PC-3 (cell line): ENCODE data around the gene HINT1. TPM values are rescaled to one million over a fixed set of nuclear protein-coding genes. Genes with fewer than 3 reads are reported as not detected.

Experiments used
- ATAC-seq: fragments of 200-7000 bp; cut with Tn5 transposase; 2 replicates; pipeline ENCODE4 v1.9.1; 2020; ENCODE audit warnings: mild to moderate bottlenecking, moderate library complexity
- BruUV-seq: library from RNA; stranded (reverse); fragments of 400-500 nt; replicated peaks from 2 replicates; lab custom pipeline; 2021; lab: Mats Ljungman, UMichigan
- CTCF ChIA-PET: fragments of 300-600 bp; sonication (Branson Sonifier 250); formaldehyde crosslinking; loops from one replicate; lab custom pipeline; 2022; ENCODE audit warnings: antibody characterized with exemption; lab: Charles Lee
- POLR2A ChIA-PET: fragments of 300-600 bp; sonication (Branson Sonifier 250); formaldehyde crosslinking; loops from one replicate; lab custom pipeline; 2022; ENCODE audit warnings: antibody characterized with exemption; ENCODE audit not compliant: unreplicated experiment; lab: Charles Lee
- DNase-seq: peaks from one replicate; pipeline ENCODE4 v3.0.0-alpha.2; 2015
- H2AFZ ChIP-seq: fragments of 300-600 bp; sonication (generic); 2 replicates; pipeline ENCODE4 v1.6.0; 2016; ENCODE audit warnings: antibody characterized with exemption, low read length
- H3F3A ChIP-seq: fragments of 300-600 bp; sonication (generic); one replicate; pipeline ENCODE4 v1.6.0; 2017; ENCODE audit warnings: antibody characterized with exemption, low read length, control low read depth, mild to moderate bottlenecking; ENCODE audit not compliant: unreplicated experiment
- H3K27ac ChIP-seq: fragments of 300-600 bp; sonication (generic); 2 replicates; pipeline ENCODE4 v1.5.1; 2016; ENCODE audit warnings: mild to moderate bottlenecking, low read length
- H3K27me3 ChIP-seq: fragments of 300-600 bp; sonication (generic); 2 replicates; pipeline ENCODE4 v1.6.1; 2016; ENCODE audit warnings: low read length, mixed read lengths
- H3K36me3 ChIP-seq: fragments of 300-600 bp; sonication (generic); 2 replicates; pipeline ENCODE4 v1.6.1; 2016; ENCODE audit warnings: low read depth, mixed run types, low read length, mixed read lengths
- H3K4me1 ChIP-seq: fragments of 300-600 bp; sonication (generic); 2 replicates; pipeline ENCODE4 v1.5.1; 2016; ENCODE audit warnings: low read length; ENCODE audit not compliant: insufficient read depth
- H3K4me2 ChIP-seq: fragments of 300-600 bp; sonication (generic); 2 replicates; pipeline ENCODE4 v1.6.0; 2016; ENCODE audit warnings: low read length
- H3K4me3 ChIP-seq: fragments of 300-600 bp; sonication (generic); 2 replicates; pipeline ENCODE4 v1.5.1; 2016; ENCODE audit warnings: mild to moderate bottlenecking, low read length, mixed read lengths
- H3K79me2 ChIP-seq: fragments of 300-600 bp; sonication (generic); 2 replicates; pipeline ENCODE4 v1.6.1; 2017; ENCODE audit warnings: low read length, mixed read lengths
- H3K9ac ChIP-seq: fragments of 300-600 bp; sonication (generic); 2 replicates; pipeline ENCODE4 v1.6.0; 2016; ENCODE audit warnings: mild to moderate bottlenecking, low read length
- H3K9me2 ChIP-seq: fragments of 300-600 bp; sonication (generic); replicated peaks from 2 replicates; pipeline ENCODE4 v1.6.1; 2016; ENCODE audit warnings: mixed run types, low read length, mixed read lengths
- H3K9me3 ChIP-seq: fragments of 300-600 bp; sonication (generic); 2 replicates; pipeline ENCODE4 v1.6.1; 2016; ENCODE audit warnings: low read length, mixed read lengths
- H4K20me1 ChIP-seq: fragments of 300-600 bp; sonication (generic); 2 replicates; pipeline ENCODE4 v1.6.1; 2016; ENCODE audit warnings: low read length, mixed read lengths
- CTCF ChIP-seq: fragments of 300-600 bp; sonication (generic); conservative IDR thresholded peaks from 2 replicates; pipeline ENCODE4 v1.5.1; 2017; ENCODE audit warnings: antibody characterized with exemption, low read depth, mild to moderate bottlenecking, low read length
- EZH2 ChIP-seq: fragments of 300-600 bp; sonication (generic); IDR thresholded peaks from one replicate; pipeline ENCODE4 v1.6.1; 2017; ENCODE audit warnings: antibody characterized with exemption, mild to moderate bottlenecking, low read length; ENCODE audit not compliant: unreplicated experiment
- EZH2phosphoT487 ChIP-seq: fragments of 300-600 bp; sonication (generic); IDR thresholded peaks from 2 replicates; pipeline ENCODE4 v1.6.1; 2018; ENCODE audit warnings: mild to moderate bottlenecking, antibody characterized with exemption, low read length, borderline replicate concordance
- intact Hi-C: fragments of 100-400 bp; cut with micrococcal nuclease; formaldehyde crosslinking; loops from 2 replicates; pipeline ENCODE4 v1.9.0; 2023
- total RNA-seq: library from RNA; depleted of rRNA; stranded (reverse); fragments of >200 nt; gene quantifications from 2 replicates; pipeline ENCODE4 v1.2.3, GENCODE V29; 2014

The HINT1 gene
- total RNA-seq, 1 experiment from 2014 or later, result 243 TPM

DNA sequence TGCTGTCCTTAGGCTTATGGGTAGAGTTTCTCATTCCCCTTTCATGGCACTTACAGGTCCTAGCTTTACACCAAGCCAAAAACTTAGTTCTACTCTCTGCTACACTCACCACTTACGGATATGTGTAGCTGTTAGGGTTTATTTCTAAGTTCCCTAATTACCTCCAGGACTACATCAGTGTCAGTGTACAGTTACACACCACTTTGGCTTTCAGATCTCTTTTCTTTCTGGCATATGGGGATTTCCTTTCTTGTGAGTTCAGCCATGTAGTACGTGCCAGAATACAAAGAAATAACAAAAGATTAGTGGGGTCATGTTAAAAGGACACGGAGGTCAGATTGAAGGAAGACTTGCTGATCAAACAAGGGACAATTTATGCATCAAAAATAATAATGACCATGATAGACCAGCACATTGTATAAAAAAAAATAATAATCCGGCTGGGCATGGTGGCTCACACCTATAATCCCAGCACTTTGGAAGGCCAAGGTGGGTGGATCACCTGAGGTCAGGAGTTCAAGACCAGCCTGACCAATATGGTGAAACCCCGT lies 47.5 kb upstream of the HINT1 start:
- ATAC-seq (no peak), DNase-seq (no peak)
- no peaks in the 10 kb centered on the region for H3K27me3 ChIP-seq
- H3K9ac ChIP-seq, result no peak overlapping the region
- H3K4me3 ChIP-seq, result no peak overlapping the region
- H3K79me2 ChIP-seq, result no peaks in the 10 kb centered on the region
- no peak overlapping the region for H3K27ac ChIP-seq
- H4K20me1 ChIP-seq, result no peaks in the 10 kb centered on the region
- ChIA-PET POLR2A (no interaction called here), CTCF (no interaction called here)
- intact Hi-C loops, result no loop called here
- no peak overlapping the region for H3K4me2 ChIP-seq
- H3K4me1 ChIP-seq, result no peaks in the 10 kb centered on the region
- no peaks in the 10 kb centered on the region for H3K9me2 ChIP-seq
- no peaks in the 10 kb centered on the region for H3K36me3 ChIP-seq
- TF ChIP-seq EZH2phosphoT487 (no peak), CTCF (no peak), EZH2 (no peak)
- BruUV-seq, result no TSS peak
- H3K9me3 ChIP-seq, result no peaks in the 10 kb centered on the region
- no peak overlapping the region for H2AFZ ChIP-seq
- no peaks in the 10 kb centered on the region for H3F3A ChIP-seq

DNA sequence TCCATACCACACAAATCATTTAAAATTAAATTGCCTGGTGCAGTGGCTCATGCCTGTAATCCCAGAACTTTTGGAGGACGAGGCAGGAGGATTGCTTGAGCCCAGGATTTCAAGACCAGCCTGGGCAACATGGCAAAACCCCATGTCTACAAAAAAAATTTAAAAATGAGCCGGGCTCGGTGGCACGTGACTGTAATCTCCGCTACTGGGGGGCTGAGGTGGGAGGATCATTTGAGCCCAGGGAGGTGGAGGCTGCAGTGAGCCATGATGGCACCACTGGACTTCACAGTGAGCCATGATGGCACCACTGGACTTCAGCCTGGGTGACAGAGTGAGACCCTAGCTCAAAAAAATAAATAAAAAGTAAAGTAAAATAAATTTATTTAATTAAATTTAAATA lies 46.6 kb upstream of the HINT1 start:
- no peak overlapping the region for H2AFZ ChIP-seq
- DNase-seq, result no peak
- H3K4me1 ChIP-seq, result no peaks in the 10 kb centered on the region
- H3K27ac ChIP-seq, result no peak overlapping the region
- no peaks in the 10 kb centered on the region for H3K36me3 ChIP-seq
- no TSS peak for BruUV-seq
- no peaks in the 10 kb centered on the region for H4K20me1 ChIP-seq
- H3K9me2 ChIP-seq, result no peaks in the 10 kb centered on the region
- no peak for ATAC-seq
- no peak overlapping the region for H3K4me2 ChIP-seq
- no peaks in the 10 kb centered on the region for H3K9me3 ChIP-seq
- CTCF ChIA-PET, result no interaction called here
- intact Hi-C loops, result no loop called here
- no peaks in the 10 kb centered on the region for H3K27me3 ChIP-seq
- POLR2A ChIA-PET, result no interaction called here
- H3K4me3 ChIP-seq, result no peak overlapping the region
- H3K79me2 ChIP-seq, result no peaks in the 10 kb centered on the region
- TF ChIP-seq CTCF, result no peak
- TF ChIP-seq EZH2phosphoT487, result no peak
- TF ChIP-seq EZH2, result no peak
- no peaks in the 10 kb centered on the region for H3F3A ChIP-seq
- no peak overlapping the region for H3K9ac ChIP-seq

GRCh38 chr5:131210151-131210510 lies 45.1 kb upstream of the HINT1 start:
- ATAC-seq (no peak), DNase-seq (no peak)
- H3K36me3 ChIP-seq, result no peaks in the 10 kb centered on the region

More at GRCh38 chr5:131210151-131210510, 45.1 kb upstream of the HINT1 start:
- H4K20me1 ChIP-seq, result no peaks in the 10 kb centered on the region
- H3K9me3 ChIP-seq, result no peaks in the 10 kb centered on the region
- H3K4me3 ChIP-seq, result no peak overlapping the region
- no peaks in the 10 kb centered on the region for H3K79me2 ChIP-seq
- ChIA-PET POLR2A (no interaction called here), CTCF (no interaction called here)
- no peak overlapping the region for H3K27ac ChIP-seq
- intact Hi-C loops, result no loop called here
- no peak for TF ChIP-seq EZH2phosphoT487
- TF ChIP-seq EZH2, result no peak
- TF ChIP-seq CTCF, result no peak
- BruUV-seq, result no TSS peak
- no peak overlapping the region for H3K9ac ChIP-seq
- H3K4me1 ChIP-seq, result no peaks in the 10 kb centered on the region
- no peaks in the 10 kb centered on the region for H3F3A ChIP-seq
- no peaks in the 10 kb centered on the region for H3K9me2 ChIP-seq
- no peak overlapping the region for H2AFZ ChIP-seq
- no peak overlapping the region for H3K4me2 ChIP-seq
- H3K27me3 ChIP-seq, result no peaks in the 10 kb centered on the region
